KBM-7 (cell line): ENCODE results near the gene NPNT.

Experiments used
- DNase-seq: peaks from one replicate; pipeline ENCODE4 v3.0.0-alpha.2; 2015
- in situ Hi-C: fragments of 300-500 bp; cut with MboI; formaldehyde crosslinking; loops from 2 replicates; pipeline ENCODE4 v1.14.3; 2020; ENCODE audit warnings: low sequenced_read_pairs, low pct_unique_long_range_greater_than_20kb, mixed read lengths

NPNT gene

GRCh38 chr4:105998171-105999063, 103.1 kb downstream of the NPNT start:
- in situ Hi-C loops = no loop called here

GRCh38 chr4:106002994-106003393, 107.7 kb downstream of the NPNT start:
- no peak for DNase-seq
- in situ Hi-C loops = no loop called here

More at GRCh38 chr4:105998171-105999063, 103.1 kb downstream of the NPNT start:
- DNase-seq = no peak

- no peak for DNase-seq
- in situ Hi-C loops = no loop called here
Observed at GRCh38 chr4:106010761-106011160, 115.5 kb downstream of the NPNT start.

- no peak for DNase-seq
- in situ Hi-C loops = no loop called here
Observed at GRCh38 chr4:106011387-106011786, 116.1 kb downstream of the NPNT start.

GRCh38 chr4:106017975-106018374, 122.7 kb downstream of the NPNT start:
- no peak for DNase-seq
- in situ Hi-C loops = no loop called here

- no peak for DNase-seq
- in situ Hi-C loops = no loop called here
Observed at GRCh38 chr4:106019771-106020170, 124.5 kb downstream of the NPNT start.
